Cardiac fibroblast (primary cell): ENCODE measurements around the gene UMPS.

Experiments used
- DNase-seq, 2 donors: peaks; one replicate each; pipeline versions ENCODE4 v3.0.0 to v3.0.0-alpha.2; 2010; ENCODE audit warnings: low read depth in 2 of 2
- H3K4me3 ChIP-seq, 2 donors: replicated peaks in 1 of 2; 1 replicate in 1 of 2; 2 replicates in 1 of 2; pipeline ENCODE4 v1.5.1; 2011; ENCODE audit warnings: low read depth in 2 of 2, low read length in 2 of 2, mild to moderate bottlenecking in 2 of 2, moderate library complexity in 1 of 2
- TF ChIP-seq, protein P1 (sequence below): IDR thresholded peaks from one replicate; pipeline ENCODE4 v1.5.1; 2011; ENCODE audit warnings: low read depth, mild to moderate bottlenecking, low read length, inconsistent platforms

The UMPS gene

DNA sequence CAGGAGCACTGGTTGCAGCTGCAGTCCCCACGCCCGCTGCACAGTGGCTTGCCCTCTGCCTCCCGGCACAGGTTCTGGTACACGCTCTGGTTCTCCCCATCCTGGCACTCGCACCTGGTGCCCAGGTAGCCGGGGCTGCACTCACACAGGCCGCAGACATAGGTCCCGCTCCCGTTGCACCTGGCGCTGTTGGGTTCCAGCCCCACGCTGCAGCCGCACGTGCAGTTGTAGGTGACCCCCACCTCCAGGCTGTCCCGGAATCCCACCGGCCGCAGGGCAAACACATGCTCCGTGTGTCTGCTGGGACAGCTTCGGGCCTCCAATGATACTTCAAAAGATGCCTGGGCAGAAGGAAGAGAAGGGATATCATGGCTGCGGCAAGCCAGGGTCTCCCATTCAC lies 66.2 kb downstream of the UMPS start:
- no peak for DNase-seq

DNA sequence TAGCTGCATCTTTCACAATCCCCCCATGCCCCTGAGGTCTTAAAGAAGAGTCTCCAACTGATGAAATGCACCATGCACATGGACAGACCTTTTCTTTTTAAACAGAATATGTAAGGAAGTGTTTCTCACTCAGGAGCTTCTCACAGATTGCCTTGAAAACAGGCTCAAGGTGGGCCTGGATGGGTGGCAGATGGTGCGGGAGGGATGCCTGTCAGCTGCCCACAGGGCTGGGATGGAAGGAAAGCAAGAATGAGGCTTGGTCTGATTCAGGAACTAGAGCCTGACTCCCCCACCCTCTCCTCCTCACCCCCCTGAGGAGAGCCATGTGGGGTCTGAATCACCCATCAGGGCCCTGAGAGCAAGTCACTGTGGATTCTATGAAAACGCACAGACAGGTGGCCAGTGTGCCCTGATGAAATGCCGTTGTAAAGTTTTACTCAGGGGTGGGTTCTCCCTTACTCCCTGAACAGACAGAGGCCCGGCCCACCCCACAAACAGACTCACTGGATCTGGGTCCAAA lies 67.2 kb downstream of the UMPS start:
- no peak for DNase-seq
- TF ChIP-seq, protein P1, sequence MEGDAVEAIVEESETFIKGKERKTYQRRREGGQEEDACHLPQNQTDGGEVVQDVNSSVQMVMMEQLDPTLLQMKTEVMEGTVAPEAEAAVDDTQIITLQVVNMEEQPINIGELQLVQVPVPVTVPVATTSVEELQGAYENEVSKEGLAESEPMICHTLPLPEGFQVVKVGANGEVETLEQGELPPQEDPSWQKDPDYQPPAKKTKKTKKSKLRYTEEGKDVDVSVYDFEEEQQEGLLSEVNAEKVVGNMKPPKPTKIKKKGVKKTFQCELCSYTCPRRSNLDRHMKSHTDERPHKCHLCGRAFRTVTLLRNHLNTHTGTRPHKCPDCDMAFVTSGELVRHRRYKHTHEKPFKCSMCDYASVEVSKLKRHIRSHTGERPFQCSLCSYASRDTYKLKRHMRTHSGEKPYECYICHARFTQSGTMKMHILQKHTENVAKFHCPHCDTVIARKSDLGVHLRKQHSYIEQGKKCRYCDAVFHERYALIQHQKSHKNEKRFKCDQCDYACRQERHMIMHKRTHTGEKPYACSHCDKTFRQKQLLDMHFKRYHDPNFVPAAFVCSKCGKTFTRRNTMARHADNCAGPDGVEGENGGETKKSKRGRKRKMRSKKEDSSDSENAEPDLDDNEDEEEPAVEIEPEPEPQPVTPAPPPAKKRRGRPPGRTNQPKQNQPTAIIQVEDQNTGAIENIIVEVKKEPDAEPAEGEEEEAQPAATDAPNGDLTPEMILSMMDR = no peak
- H3K4me3 ChIP-seq = no peak overlapping the region

More for the DNA sequence above, 66.2 kb downstream of the UMPS start:
- no peak overlapping the region for H3K4me3 ChIP-seq
- TF ChIP-seq, protein P1 = no peak
